Measurements from ENCODE around the gene RPTOR.

The RPTOR gene

DNA sequence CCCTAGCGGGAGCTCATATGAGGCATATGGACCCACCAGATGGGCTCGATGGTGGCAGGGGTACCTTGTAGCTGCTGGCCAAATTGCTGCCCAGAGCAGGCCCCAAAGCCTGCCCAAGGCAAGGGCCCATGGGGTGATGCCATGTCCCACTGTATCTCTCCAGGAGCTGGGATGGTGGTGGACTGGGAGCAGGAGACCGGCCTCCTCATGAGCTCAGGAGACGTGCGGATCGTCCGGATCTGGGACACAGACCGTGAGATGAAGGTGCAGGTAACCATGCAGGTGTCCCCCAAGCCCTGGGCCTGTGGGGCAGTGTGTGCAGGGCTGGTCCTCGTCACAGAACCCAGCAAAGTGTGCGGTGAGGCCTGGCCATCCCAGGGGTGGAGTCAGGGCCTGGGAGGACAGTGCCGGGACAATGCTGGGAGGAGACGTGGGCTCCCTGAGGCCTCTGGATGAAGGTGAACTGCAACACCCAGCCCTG is 412.9 kb downstream of the RPTOR start:
- no peak for DNase-seq

DNA sequence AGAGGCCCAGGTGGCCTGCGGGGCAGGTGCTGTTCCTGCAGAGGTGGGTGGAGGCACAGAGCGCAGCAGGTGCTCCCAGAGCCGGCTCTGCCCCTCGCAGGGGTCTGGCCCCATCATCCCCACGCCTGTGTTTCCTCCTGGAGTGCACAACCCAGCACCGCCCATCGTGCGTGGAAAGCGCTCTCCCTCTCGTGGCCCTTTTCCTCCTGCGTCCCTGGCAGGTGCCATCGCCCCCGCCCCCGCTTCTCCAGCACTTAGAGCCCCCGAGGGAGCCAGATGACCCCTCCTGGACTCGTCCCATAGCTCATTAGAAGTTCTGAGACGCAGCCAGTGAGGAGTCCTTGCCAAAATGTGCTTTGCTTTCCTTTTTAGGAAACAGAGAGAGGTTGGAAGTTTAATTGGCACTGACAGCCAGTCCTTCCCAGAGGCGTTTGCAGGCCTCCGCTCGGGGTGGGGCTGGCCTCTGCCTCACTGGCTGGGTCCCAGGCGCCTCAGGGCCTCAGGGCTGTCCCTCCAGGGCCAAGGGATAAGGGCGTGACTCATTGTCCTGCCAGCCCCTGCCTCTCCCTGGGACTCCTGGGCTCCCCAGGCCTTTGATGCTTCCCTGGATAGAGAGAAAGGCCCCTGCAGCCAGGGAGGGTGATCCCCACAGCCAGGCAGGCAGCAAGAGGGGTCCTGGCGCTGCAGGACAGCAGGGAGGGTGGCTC is 414.8 kb downstream of the RPTOR start:
- DNase-seq = no peak

DNA sequence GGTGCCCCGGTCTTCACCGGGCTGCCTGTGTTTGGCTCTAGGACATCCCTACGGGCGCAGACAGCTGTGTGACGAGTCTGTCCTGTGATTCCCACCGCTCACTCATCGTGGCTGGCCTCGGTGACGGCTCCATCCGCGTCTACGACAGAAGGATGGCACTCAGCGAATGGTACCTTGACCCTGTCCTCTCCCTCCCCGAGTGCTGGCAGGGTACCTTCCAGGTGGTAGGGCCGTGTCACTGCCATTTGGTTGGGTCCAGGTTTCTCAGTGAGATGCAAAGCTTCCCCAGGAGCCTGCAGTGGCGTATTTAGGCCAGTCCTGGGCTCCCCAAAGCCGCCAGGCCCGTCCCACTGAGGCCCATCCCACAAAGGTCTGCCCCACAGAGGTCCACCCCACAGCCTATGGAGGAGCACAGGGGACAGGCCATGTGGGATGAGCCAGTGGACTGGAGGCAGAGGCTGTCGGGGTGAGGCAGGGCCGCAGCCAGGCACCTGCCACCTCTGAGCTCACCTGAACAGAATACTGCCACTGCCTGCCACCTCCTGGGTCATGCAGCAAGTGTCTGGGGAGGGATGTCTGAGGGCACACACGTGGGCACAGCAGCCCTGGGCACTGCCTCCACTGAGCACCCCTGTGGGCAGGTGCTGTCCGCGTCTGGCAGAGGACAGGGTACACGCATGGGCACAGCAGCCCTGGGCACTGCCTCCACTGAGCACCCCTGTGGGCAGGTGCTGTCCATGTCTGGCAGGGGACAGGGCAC is 415.6 kb downstream of the RPTOR start:
- no peak for DNase-seq

DNA sequence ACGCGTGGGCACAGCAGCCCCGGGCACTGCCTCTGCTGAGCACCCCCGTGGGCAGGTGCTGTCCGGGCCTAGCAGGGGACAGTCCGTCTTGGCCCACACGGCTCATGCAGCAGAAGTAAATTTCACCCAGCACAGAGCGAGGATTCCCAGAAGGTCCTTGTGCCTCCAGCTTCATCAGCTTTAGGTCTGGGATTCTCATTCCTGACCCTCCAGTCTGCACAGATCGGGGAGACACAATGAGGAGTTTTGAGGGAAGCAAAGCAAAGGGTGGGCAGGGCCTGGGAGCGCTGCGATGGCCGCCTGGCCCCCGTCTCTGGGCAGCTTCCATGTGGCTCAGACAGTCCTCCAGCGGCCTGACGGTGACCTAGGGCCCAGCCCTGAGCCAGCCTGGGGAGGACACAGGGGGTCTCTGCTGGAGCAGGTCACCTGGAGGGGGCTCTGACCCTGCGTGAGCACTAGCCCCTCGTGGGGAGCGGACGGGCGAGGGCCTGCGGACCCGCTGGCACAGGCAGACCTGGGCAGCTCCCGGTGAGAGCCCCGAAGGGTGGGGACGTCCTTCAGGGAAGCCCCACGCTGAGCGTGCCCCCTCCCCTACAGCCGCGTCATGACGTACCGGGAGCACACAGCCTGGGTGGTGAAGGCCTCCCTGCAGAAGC is 416.3 kb downstream of the RPTOR start:
- DNase-seq = no peak

DNA sequence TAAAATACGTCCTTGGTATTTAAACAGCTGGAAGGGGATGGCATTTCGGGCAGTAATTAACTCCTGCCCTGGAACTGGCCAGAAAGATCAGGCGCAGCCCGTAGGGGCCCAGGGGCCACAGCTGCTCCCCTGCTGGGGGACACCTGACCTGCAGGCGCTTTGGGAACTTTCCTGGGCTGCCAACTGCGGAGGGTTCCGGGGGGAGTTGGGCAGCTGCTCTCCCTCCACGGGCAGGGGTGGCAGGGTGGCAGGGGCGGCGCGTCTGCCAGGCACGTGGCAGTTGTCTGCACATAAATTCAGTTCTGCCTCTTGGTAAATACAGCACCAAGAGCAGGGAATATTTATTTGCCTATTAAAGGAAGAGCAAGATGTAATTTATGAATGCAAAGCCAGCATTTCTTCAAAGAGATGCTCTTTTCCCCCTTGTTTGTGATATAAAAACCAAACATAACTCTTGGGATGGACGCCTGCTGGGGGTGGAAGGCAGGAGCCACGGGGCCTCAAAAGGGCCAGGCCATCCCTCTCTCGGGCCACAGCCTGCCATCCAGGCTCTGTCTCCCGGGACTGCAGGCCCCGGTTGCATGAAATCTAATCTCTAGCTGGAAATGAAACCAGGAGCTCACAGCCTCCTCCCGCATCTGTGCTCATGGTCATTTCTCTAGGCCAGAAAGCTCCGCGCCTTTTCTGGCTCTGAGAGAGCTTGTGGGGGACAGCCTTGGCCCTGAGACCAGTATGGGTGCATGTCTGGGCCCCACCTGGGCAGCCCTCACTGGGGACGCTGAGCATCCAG is 417.1 kb downstream of the RPTOR start:
- no peak for DNase-seq

DNA sequence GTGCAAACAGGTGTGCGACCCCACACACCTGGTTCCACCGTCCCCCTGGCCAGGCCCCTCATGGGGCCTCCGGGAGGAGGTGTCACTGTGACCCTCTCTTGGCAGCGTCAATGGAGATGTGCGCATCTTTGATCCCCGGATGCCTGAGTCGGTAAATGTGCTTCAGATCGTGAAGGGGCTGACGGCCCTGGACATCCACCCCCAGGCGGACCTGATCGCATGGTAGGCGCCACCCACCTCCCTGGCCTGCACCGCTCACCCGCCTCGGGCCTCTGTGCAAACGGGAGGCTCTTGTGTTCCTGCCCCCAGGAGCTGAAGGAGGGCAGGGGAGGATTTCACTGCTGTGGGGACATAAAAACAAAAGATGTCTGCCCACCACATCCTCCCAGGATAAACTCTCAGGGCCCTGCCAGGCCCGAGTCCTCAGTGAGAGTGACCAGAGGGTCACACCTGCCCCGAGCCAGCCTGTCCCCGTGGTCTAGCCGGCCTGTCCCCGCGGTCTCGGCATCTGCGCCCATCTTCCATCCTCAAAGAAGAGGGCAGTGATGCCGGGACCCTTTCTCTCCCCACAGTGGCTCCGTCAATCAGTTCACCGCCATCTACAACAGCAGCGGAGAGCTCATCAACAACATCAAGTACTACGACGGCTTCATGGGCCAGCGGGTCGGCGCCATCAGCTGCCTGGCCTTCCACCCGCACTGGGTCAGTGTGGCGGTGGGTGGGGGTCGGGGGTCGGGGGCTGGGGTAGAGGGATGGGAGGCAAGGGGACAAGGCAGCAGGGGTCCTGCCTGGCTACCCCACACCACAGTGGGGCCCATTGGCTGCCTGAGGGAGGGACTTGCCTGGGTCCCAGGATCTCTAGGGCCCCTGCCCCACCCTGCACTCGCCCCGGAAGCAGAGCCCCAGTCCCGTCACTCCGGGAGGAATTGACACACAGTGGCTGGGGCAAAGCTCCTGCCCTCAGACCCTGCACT is 418.0 kb downstream of the RPTOR start:
- DNase-seq = no peak

DNA sequence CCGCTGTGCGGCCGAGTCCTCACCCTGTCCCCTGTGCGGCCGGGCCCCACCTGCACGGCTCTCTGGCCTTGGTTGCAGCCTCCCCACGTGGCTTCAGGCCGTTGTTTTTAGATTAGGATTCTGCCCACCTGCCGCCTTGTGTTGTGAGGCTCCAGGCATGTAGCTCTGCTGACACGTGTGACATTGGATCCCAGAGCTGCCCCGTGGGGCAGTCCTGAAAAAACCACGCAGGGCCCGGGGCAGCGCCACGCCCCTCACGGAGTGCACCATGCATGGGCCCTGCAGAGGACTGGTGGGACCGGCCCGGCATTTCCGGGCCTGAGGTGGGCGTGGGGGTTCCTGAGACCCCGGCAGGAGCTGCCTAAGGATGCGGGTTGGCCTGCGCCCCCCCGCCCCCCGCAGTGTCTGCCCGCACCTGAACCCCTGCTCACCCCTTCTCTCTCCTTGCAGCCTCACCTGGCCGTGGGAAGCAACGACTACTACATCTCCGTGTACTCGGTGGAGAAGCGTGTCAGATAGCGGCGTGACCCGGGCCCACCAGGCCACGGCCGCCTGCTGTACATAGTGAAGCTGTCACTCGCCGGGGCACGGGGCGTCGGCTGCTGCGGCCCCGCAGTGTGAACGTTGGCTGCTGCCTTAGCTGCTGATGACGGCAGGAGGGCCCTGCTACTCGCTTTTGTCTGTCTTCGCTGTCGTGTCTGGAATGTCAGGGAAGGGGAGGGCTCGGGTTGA is 419.3 kb downstream of the RPTOR start:
- no peak for DNase-seq

DNA sequence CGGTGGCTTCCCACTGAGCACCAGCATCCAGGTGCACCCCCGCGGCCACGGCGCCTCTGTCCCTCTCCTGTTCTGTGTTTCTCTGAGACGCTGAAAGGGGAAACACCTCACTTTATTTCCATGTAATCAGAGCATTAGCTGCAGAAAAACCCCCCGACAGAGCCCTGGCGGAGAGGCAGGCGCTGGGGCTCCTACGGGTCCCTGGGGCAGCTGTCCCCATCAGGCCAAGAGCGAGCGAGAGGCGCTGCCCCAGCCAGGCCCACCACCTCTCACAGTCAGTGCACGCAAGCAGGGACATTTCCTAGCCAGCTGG is 419.9 kb downstream of the RPTOR start:
- no peak for DNase-seq

DNA sequence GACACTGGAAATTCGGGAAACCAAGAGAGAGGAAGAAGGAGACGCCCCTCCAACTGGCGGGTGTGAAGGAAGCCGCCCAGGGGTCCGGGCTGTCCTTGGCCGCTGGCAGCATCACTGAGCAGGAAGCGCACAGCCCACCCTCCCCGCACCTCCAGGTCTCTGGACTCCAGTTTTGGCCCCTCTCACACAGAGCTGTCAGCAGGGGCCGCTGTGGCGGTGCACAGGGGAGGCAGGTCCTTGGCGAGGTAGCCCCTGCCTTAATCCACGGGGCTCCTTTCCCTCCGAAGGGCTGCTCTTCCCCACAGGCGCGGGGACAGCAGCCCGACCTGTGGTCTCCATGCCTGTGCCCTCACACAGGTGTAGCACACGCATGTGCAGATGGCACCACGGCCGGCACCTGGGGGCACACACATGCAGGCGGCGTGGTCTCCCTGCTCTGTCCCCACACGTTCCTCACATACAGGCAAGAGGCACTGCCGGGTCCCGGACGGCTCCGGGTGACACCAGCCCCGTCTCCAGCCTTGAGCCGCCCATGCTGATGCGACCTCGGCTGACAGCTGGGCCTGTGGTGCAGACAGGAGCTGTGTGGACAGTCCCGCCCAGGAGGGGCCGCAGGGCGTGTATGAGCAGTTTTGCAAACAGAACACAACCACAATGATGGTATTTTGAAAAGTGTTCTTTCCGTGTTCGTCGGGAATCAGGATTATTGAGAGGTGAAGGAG is 420.4 kb downstream of the RPTOR start:
- no peak for DNase-seq

DNA sequence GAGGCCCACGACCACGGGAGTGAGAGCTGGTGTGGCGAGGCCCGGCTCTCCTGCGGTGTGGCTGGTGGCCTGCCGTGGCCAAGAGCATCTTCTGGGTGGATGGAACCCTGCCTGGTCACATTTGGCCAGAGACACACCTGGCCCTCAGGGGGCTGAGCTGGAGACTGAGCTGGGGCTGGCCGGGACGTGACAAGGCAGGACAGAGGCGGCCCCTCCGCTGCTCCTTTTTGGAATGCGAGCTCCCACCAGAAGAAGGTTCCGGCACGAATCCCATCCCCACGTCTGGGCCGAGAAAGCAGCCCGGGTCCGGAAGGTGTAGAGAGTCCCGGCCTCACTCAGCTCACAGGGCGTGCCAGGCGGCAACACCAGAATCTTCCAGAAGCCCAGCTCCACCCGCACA is 421.0 kb downstream of the RPTOR start:
- DNase-seq = no peak

DNA sequence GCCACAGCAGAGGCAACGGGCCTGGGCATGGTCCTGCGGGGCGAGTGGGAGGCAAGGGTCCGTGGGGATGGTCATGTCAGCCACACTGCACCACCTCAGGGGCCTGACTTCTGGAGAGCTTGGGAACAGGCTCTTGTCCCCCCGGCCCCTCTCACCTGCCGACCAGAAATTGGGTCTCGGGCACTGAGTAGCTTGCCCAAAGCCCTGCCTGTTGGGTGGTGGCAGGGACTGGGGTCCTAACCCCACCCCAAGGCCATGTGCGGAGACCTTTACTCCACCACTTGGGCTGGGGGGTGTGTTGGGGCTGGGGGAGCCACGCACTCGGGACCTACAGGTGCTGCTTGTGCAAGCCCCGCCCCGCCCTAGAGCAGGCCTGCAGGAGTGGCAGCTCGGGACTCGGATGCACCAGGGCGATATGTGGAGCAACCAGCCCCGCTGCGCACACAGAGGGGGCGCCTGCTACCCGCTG is 422.8 kb downstream of the RPTOR start:
- DNase-seq = no peak

DNA sequence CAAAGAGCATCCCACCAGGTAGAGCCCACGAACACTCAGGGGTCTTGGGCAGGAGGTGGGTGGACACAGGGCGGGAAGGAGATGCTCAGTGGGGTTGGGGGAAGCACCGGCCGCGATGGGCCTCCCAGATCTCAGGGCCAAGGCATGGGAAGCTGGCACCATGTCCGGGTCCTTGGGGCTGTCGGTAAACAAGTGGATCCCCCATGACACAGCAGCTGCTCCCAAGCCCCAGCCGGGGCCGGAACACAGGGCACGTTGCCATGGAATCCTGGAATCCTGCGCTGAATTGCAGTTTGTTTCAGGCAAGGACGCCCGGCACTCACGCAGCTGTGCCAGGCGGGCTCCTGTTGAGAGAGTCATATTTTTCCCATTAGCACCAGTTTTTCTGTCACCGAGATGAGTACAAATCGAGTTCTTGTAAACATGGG is 424.0 kb downstream of the RPTOR start:
- DNase-seq = no peak

DNA sequence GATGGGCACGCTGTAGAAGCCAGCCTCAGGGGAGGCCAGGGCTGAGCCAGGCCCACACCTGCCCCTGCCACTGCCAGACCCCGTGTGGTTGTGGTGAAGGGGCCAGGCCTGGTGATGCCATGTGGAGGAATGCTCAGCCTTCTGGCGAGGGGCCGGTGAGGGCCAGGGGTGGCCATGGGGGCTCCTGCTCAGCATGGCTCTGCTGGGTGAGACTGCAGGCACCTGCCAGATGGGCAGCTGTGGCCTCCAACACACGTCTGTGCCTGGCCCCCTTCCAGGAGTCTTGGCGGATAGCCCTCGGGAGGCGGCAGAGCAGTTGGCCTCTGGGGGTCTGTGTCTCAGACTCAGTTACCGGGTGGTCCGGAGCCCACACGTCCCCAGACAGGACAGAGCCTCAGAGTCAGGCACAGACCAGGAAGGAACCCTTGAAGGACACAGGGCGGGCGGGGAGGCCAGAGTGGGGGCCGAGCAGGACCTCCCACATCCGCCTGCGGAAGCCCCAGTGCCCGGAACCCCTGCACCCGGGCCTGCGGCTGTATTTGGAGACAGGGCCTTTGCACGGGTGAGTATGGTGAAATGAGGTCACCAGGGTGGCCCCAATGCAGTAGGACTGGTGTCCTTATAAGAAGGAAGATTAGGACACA is 424.5 kb downstream of the RPTOR start:
- no peak for DNase-seq

DNA sequence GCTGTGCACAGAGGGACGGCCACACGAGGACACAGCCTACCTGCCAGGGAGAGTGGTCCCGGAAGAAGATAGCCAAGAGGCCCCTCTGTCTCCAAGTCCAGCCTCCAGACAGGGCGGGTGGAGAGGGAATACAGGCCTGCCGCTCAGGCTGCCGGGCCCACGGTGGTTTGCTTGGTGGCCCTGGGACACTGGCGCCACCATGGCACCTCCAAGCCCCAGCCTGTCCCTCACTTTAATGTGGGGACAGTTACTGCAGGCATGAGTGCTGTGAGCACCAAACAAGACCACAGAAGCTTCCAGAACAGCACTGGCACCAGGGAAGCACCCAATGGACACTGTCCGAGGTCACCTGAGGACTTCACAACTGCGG is 425.0 kb downstream of the RPTOR start:
- no peak for DNase-seq

DNA sequence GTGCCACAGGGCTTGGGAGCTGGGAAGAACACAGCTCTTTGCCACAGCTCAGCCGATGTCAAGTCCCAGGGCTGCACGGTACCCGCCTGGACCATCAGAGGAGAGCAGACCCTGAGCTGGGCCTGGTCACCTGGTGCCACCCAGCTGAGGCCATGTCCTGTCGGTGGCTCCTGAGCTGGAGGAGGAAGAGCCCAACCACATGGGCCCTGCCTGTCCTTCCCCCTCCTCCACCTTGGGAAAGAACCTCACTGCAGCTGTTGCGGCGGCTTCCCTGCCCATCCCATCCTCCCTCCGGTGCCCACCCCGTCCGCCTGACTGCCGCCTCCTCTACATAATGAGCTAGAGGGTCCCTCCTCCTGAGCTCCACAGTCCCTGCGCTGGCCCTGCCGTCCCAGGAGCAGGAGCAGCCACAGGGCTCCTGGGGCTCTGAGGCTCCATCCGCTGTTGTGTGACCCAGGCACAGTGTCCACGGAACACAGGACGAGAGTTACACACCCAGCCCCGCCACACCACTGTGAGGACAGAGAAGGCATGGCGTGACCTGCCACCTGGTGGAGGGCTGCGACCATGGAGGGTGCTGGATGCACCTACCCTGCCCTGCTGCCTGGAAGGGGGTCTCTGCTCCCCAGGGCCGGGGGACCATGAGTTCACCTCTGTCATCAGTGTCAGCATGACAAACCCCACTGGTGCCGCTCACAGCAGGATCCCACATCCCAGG is 425.6 kb downstream of the RPTOR start:
- no peak for DNase-seq

DNA sequence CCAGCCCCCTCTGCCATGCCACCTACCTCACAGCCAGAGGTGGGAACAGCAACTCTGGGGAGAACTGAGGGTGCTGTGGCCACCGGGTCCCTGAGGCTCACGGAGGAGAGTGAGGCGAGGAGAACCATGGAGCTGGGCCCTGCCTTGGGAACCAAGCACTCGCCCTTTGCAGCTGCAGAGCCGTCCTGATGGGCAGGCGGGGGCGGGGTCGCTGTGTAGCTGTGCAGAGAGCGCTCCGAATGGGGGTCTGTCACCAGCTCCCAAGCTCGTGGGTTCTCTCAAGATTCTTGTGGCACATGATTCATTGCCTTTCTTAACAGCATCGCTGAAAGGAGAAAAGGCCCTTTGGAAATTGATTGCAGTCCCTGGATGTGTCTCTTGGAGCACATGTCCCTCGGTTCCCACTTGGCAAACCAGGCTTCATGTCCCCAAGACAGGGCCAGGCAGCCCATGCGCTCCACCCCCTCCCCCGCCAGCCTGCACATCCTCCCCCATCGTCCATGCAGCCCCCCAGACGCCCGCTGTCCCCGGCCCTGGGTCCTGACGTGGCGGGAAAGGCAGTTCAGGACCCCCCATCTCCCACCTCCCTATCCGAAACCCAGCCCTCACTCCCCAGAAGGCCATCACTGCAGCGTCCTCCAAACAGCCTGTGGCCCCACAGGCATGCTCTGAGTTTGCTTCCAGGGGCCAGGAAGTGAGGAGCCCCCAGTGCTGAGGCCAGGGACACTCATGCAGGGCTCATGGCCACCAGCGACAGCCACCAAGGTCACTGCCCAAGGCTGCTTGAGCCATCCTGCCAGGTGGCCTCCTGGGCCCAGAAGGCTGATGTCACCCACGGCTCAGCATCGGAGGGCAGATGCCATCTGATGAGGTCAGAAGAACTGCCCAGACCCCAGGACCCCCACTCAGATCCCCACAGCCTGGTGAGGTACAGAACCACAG is 426.4 kb downstream of the RPTOR start:
- DNase-seq = no peak

DNA sequence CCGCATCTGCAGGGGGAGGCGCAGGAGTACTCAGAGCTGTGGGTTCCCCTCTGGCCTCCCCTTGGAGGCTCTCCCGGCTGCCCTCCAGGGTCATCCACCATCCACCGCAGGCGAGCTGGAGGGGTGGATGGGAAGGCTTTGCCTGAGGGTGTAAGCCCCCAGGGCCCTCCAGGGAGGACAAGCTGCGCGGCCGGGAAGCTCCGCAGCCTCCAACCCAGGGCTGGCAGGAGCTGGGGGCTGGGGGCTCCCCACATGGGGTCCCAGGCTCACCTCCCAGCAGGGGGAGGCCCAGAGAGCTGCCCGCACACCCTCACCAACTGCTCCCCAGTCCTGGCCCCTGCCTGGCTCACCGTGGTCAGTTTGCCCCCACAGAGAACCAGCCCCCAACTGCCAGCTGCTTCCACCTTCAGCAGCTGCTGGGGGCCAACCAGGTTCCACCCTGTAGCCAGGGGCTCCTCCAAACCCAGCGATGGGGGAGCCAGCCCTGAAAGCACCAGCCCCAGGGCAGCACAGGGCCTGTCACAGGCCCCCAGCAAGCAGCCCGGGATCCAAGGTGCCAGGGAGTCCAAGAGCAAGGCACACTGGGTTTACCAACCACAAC is 427.2 kb downstream of the RPTOR start:
- DNase-seq = no peak

DNA sequence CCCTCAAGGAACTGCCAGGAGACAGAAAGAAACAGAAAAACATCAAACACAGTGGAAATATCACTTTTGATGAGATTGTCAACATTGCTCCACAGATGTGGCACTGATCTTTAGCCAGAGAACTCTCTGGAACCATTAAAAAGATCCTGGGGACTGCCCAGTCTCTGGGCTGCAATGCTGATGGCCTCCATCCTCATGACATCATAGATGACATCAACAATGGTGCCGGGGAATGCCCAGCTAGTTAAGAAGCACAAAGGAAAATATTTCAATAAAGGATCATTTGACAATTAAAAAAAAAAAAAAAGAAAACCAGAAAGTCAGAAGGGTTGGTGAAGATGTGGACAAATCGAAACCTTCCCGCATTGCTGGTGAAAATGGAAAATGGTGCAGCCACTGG is 432.1 kb downstream of the RPTOR start:
- no peak for DNase-seq
